ENCODE data around the gene SLC16A3. TPM values are rescaled to one million over a fixed set of nuclear protein-coding genes. Genes with fewer than 3 reads are reported as not detected.

Gene SLC16A3
- total and polyA plus RNA-seq, 2 of the 4 experiments (the other 2 are of a cell fraction), result 49.1 to 181 TPM

DNA sequence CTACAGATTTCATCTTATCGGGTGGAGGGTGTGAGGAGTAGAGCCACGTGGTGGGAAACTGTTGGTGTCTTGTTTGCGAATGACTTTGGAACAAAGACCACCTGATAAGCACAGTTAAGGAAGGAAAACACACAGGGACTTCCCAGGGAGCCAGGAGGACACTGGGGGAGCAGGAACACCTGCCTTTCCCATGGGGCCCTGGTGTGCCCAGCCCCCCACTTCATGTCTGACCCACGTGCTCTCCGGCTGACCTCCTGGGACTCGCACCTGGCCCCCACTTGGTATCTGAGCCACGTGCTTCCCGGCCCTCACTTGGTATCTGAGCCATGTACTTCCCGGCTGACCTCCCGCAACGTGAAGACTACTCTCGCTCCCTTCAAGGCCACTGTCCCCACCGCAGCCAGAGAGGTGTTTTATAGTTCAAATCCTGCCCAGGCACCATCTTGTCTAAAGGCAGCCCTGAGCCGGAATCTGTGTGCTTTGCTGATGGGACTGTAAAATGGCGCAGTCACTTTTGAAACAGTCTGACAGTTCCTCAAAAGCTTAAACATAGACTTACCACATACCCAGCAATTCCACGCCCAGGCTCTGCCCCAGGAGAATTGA, 50.0 kb downstream of the SLC16A3 start:
- H3K9ac ChIP-seq (ENCODE audit: low read depth, low read length), result no peak overlapping the region
- peaks cover 20% of the 10 kb centered on the region for H3K9me1 ChIP-seq (ENCODE audit: insufficient read depth, low read length)
- H3K23ac ChIP-seq (ENCODE audit: low read depth, low read length), result no peak overlapping the region
- H2BK120ac ChIP-seq (ENCODE audit: low read depth, low read length), result no peak overlapping the region
- POLR2A ChIA-PET (ENCODE audit: unreplicated experiment), result no interaction called here
- no peak overlapping the region for H2AK9ac ChIP-seq (replicated peaks; ENCODE audit: low read depth, low read length, poor library complexity)
- no peak overlapping the region for H3K14ac ChIP-seq (replicated peaks; ENCODE audit: low read depth, low read length)
- H3K36me3 ChIP-seq (ENCODE audit: control insufficient read depth, insufficient read depth, low read length), result no peaks in the 10 kb centered on the region; the same call in 1 of the 2 replicates
- no peak overlapping the region for H3K18ac ChIP-seq (ENCODE audit: low read depth, low read length)
- H2BK20ac ChIP-seq (ENCODE audit: low read depth, low read length), result no peak overlapping the region
- H2BK5ac ChIP-seq (ENCODE audit: low read depth, low read length, poor library complexity, severe bottlenecking), result no peak overlapping the region
- H3K4me1 ChIP-seq (ENCODE audit: control insufficient read depth, insufficient read depth, low read length), result peaks cover 25% of the 10 kb centered on the region
- H2AK5ac ChIP-seq (ENCODE audit: low read depth, low read length), result no peak overlapping the region
- H4K20me1 ChIP-seq (ENCODE audit: insufficient read depth, low read length), result no peaks in the 10 kb centered on the region
- 93% methylated on average over 7 of the region's 16 CpGs; no CpG with 5 or more reads in 1 of the 2 experiments for WGBS, 2 experiments (ENCODE audit: extremely low coverage in 2 of 2, insufficient read length in 1 of 2)
- intact Hi-C loops (cut with micrococcal nuclease) (no loop called here), dilution Hi-C loops (cut with HindIII; ENCODE audit: low sequenced_read_pairs, unreplicated experiment) (no loop called here), in situ Hi-C loops (cut with MboI; ENCODE audit: low sequenced_read_pairs) (no loop called here)
- no peaks in the 10 kb centered on the region for H3K27me3 ChIP-seq (ENCODE audit: control insufficient read depth, insufficient read depth, low read length)
- no peak overlapping the region for H4K8ac ChIP-seq (ENCODE audit: low read depth in 2 of 2, low read length in 2 of 2)
- TF ChIP-seq, protein P1, sequence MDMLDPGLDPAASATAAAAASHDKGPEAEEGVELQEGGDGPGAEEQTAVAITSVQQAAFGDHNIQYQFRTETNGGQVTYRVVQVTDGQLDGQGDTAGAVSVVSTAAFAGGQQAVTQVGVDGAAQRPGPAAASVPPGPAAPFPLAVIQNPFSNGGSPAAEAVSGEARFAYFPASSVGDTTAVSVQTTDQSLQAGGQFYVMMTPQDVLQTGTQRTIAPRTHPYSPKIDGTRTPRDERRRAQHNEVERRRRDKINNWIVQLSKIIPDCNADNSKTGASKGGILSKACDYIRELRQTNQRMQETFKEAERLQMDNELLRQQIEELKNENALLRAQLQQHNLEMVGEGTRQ (IDR thresholded peaks at IDR 0.05; ENCODE audit: low read depth, low read length), result no peak
- TF ChIP-seq POLR2A (IDR thresholded peaks at IDR 0.05; ENCODE audit: low read depth, low read length) (no peak), MAZ (IDR thresholded peaks at IDR 0.05; ENCODE audit: borderline replicate concordance, low read depth, low read length) (no peak), CEBPB (IDR thresholded peaks at IDR 0.05; ENCODE audit: low read depth, low read length) (no peak), RFX5 (IDR thresholded peaks at IDR 0.05; ENCODE audit: low read depth, low read length) (no peak), RAD21 (IDR thresholded peaks at IDR 0.05; ENCODE audit: low read length) (no peak), NFE2L2 (IDR thresholded peaks at IDR 0.05; ENCODE audit: low read depth, low read length) (no peak), MXI1 (IDR thresholded peaks at IDR 0.05; ENCODE audit: borderline replicate concordance, low read depth, low read length) (no peak), BHLHE40 (IDR thresholded peaks at IDR 0.05; ENCODE audit: low read depth, low read length) (no peak), RCOR1 (IDR thresholded peaks at IDR 0.05; ENCODE audit: insufficient replicate concordance, low read length) (no peak), CHD1 (IDR thresholded peaks at IDR 0.05; ENCODE audit: low read depth, low read length) (no peak), FOS (IDR thresholded peaks at IDR 0.05; ENCODE audit: low read depth, low read length) (no peak), MAFK (IDR thresholded peaks at IDR 0.05; ENCODE audit: low read depth, low read length) (no peak), SMC3 (IDR thresholded peaks at IDR 0.05; ENCODE audit: low read depth, low read length) (no peak)
- TF ChIP-seq, protein P2, sequence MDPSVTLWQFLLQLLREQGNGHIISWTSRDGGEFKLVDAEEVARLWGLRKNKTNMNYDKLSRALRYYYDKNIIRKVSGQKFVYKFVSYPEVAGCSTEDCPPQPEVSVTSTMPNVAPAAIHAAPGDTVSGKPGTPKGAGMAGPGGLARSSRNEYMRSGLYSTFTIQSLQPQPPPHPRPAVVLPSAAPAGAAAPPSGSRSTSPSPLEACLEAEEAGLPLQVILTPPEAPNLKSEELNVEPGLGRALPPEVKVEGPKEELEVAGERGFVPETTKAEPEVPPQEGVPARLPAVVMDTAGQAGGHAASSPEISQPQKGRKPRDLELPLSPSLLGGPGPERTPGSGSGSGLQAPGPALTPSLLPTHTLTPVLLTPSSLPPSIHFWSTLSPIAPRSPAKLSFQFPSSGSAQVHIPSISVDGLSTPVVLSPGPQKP (IDR thresholded peaks at IDR 0.05; ENCODE audit: borderline replicate concordance, low read depth, low read length), result no peak
- TF ChIP-seq, protein P3, sequence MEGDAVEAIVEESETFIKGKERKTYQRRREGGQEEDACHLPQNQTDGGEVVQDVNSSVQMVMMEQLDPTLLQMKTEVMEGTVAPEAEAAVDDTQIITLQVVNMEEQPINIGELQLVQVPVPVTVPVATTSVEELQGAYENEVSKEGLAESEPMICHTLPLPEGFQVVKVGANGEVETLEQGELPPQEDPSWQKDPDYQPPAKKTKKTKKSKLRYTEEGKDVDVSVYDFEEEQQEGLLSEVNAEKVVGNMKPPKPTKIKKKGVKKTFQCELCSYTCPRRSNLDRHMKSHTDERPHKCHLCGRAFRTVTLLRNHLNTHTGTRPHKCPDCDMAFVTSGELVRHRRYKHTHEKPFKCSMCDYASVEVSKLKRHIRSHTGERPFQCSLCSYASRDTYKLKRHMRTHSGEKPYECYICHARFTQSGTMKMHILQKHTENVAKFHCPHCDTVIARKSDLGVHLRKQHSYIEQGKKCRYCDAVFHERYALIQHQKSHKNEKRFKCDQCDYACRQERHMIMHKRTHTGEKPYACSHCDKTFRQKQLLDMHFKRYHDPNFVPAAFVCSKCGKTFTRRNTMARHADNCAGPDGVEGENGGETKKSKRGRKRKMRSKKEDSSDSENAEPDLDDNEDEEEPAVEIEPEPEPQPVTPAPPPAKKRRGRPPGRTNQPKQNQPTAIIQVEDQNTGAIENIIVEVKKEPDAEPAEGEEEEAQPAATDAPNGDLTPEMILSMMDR (conservative IDR thresholded peaks at IDR 0.05; ENCODE audit: low read depth, low read length), result no peak
- H3K27ac ChIP-seq (ENCODE audit: insufficient read depth, low read length), result no peak overlapping the region
- DNase-seq (no peak), ATAC-seq (ENCODE audit: low read depth) (no peak)
- no peak overlapping the region for H3K4me3 ChIP-seq (ENCODE audit: insufficient read depth, low read depth, low read length)
- H3K9me3 ChIP-seq (ENCODE audit: control insufficient read depth, insufficient read depth, low read length), result no peaks in the 10 kb centered on the region
- H2AFZ ChIP-seq (replicated peaks; ENCODE audit: low read length, poor library complexity), result no peak overlapping the region
- H2BK15ac ChIP-seq (ENCODE audit: low read depth, low read length), result no peak overlapping the region
- no peak overlapping the region for H3K4me2 ChIP-seq (ENCODE audit: low read depth, low read length)
- no peak overlapping the region for H3K56ac ChIP-seq (ENCODE audit: extremely low read depth, insufficient read depth, low read length)
- H4K91ac ChIP-seq (ENCODE audit: insufficient read depth, low read depth, low read length), result no peak overlapping the region
- CTCF ChIA-PET, result no interaction called here
- no peak overlapping the region for H4K5ac ChIP-seq (ENCODE audit: low read depth, low read length)
- peaks cover 2 to 9% of the 10 kb centered on the region in 2 experiments; a peak in 2 of 4 replicates for H3K79me1 ChIP-seq (ENCODE audit: low read depth in 1 of 2, low read length in 2 of 2)
- no peak overlapping the region for H3K4ac ChIP-seq (ENCODE audit: low read depth, low read length)
- no TSS peak for BruUV-seq (replicated peaks)
